Ecto neural progenitor cell (in vitro differentiated cells): ENCODE data around the gene ATG101.

ENCODE experiments used
- DNase-seq: peaks from one replicate; pipeline ENCODE4 v3.0.0-alpha.2; 2018; ENCODE audit warnings: low spot score

Gene ATG101

GRCh38 chr12:52080403-52081251, 10.8 kb downstream of the ATG101 start:
- DNase-seq, result peak; percentile 54

- DNase-seq, result no peak
These were observed 11.5 kb downstream of the ATG101 start for GRCh38 chr12:52081263-52081733.

GRCh38 chr12:52082026-52082668, 12.4 kb downstream of the ATG101 start:
- peak; percentile 63 for DNase-seq

- no peak for DNase-seq
These were observed 12.8 kb downstream of the ATG101 start for GRCh38 chr12:52082669-52082987.

- peak; percentile 87 for DNase-seq
These were observed 13.3 kb downstream of the ATG101 start for GRCh38 chr12:52082988-52083637.

GRCh38 chr12:52083638-52083996, 13.8 kb downstream of the ATG101 start:
- DNase-seq, result no peak

GRCh38 chr12:52084491-52085231, 14.9 kb downstream of the ATG101 start:
- no peak for DNase-seq

GRCh38 chr12:52085682-52086180, 16.0 kb downstream of the ATG101 start:
- DNase-seq, result no peak

GRCh38 chr12:52086366-52086765, 16.6 kb downstream of the ATG101 start:
- DNase-seq, result no peak

- no peak for DNase-seq
These were observed 17.4 kb downstream of the ATG101 start for GRCh38 chr12:52086944-52087835.

GRCh38 chr12:52087961-52088820, 18.4 kb downstream of the ATG101 start:
- peak; percentile 47 for DNase-seq

GRCh38 chr12:52089491-52089890, 19.7 kb downstream of the ATG101 start:
- DNase-seq, result no peak

GRCh38 chr12:52090291-52090690, 20.5 kb downstream of the ATG101 start:
- DNase-seq, result peak; percentile 34

GRCh38 chr12:52091061-52091460, 21.3 kb downstream of the ATG101 start:
- DNase-seq, result no peak

- DNase-seq, result no peak
These were observed 22.1 kb downstream of the ATG101 start for GRCh38 chr12:52091869-52092268.

- no peak for DNase-seq
These were observed 23.6 kb downstream of the ATG101 start for GRCh38 chr12:52093346-52093745.

GRCh38 chr12:52096332-52097044, 26.7 kb downstream of the ATG101 start:
- DNase-seq, result no peak

- no peak for DNase-seq
These were observed 27.4 kb downstream of the ATG101 start for GRCh38 chr12:52097045-52097666.
